ENCODE results near the gene DENND6A.

DENND6A gene

DNA sequence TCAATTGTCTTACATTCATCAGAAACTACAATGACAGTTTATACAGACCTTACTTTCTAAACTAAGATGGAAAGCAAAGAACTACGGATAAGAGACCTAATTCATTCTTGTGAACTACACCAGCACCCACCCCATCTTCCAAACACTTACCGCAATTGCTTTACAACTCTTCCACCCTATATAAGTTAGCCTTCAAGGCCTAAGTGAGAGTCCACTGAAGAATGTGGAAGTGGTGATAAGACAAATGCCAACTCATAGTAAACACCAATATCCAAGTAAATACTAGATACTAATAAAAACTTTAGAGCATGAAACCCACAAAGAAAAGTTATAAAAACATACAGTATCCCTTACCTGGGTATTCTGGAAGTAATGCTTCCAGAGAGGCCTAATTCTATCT lies 109.3 kb downstream of the DENND6A start:
- DNase-seq (ENCODE audit: insufficient read length, low spot score) (no peak), FAIRE-seq (no peak)

DNA sequence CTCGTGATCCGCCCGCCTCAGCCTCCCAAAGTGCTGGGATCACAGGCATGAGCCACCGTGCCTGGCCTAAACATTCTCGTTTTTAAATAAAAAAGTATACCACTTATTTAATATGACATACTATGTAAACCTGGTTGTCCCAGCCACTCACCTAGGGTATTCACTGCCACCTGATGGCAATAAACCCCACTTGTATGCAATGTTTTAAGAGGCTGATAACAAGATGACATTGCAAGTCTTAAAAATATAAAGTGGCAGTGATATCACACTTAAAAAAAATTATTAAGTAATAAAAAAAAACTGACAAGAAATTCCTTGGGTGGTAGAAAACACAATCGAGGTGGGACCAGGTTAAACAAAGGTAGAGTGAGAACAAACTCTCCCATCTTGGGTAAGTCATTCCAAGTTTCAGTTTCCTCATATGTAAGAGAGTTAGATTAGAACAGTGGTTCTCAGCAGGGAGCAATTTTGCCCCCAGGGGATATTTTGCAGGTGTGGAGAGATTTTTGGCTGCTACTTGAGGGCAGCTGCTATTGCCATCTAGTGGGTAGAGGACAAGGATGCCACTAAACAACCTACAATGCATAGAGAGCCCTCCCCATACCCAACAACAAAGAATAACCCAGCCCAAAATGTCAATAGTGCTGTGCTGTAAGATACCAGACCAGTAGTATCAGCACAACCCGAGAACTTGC lies 110.3 kb downstream of the DENND6A start:
- no peak for FAIRE-seq
- DNase-seq (ENCODE audit: insufficient read length, low spot score) = peak; percentile 12

DNA sequence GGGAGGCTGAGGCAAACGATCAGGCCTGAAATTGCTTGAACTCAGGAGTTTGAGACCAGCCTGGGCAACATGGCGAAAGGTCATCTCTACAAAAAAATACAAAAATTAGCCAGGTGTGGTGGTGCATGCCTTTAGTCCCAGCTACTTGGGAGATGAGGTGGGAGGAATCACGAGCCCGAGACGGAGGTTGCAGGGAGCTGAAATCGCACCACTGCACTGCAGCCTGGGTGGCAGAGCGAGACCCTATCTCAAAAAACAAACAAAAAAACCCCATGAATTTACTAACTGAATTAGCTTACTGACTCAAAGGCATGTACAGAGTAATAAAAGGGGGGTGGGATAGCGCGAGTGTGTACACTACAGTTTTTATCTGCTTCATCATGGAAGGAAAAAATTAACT lies 115.1 kb downstream of the DENND6A start:
- no peak for DNase-seq (ENCODE audit: insufficient read length, low spot score)
- FAIRE-seq = no peak

DNA sequence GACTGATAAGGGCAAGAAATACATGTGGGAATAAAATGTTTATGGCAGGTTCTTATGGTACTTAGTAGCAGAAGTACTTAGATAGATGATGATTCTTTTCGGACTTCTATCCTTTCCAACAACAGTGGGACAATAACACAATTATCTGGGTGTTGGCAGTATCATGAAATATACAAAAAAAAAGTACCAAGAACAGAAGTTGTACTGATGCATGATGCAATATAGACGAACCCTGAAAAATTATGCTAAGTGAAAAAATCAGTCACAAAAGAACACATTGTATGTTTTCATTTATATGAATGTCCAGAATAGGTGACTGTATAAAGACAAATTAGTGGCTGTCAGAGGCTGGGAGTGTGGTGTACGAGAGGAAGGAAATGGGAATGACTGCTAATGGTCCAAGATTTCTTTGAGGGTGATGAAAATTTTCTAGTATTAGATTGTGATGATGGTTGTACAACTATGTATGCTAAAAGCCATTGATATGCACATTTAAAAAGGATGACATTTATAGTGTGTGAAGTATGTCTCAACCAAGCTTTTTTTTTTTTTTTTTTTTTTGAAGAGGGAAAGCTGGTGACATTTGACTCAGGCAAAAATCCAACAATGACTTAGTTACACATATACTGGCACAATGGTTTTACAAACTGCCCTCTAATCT lies 116.8 kb downstream of the DENND6A start:
- FAIRE-seq = no peak
- no peak for DNase-seq (ENCODE audit: insufficient read length, low spot score)

All from HTR-8/SVneo (cell line).